Mammary epithelial cell (primary cell): ENCODE results near the gene MAN2A2.

Experiments used
- CTCF ChIP-seq, 2 donors: IDR thresholded peaks in 1 of 2; conservative IDR thresholded peaks in 1 of 2; 2 replicates each; pipeline ENCODE4 v1.5.1; 2011 to 2012; ENCODE audit warnings: inconsistent platforms in 2 of 2, low read length in 2 of 2, mild to moderate bottlenecking in 2 of 2, control low read depth in 1 of 2, low read depth in 1 of 2; ENCODE audit not compliant: insufficient read depth in 1 of 2; ENCODE audit errors: extremely low read depth in 1 of 2
- EZH2 ChIP-seq: IDR thresholded peaks from 2 replicates; pipeline ENCODE4 v1.6.1; 2012; ENCODE audit warnings: low read length, inconsistent platforms, borderline replicate concordance

- TF ChIP-seq CTCF (conservative IDR thresholded peaks at IDR 0.05 in 1 of 2, IDR thresholded peaks at IDR 0.05 in 1 of 2; ENCODE audit: extremely low read depth in 1 of 2, insufficient read depth in 1 of 2, low read depth in 1 of 2, low read length in 2 of 2): no peak
- no peak for TF ChIP-seq EZH2
These were observed 39.9 kb upstream of the MAN2A2 start for GRCh38 chr15:90862964-90863778.
